HG03039 (cell line): ENCODE data around the gene KCNG1.

ENCODE experiments used
- ATAC-seq: cut with Tn5 transposase; IDR thresholded peaks from one replicate; pipeline ENCODE4 v1.9.1; 2021; ENCODE audit warnings: mild to moderate bottlenecking, moderate library complexity; ENCODE audit not compliant: unreplicated experiment

KCNG1 gene

DNA sequence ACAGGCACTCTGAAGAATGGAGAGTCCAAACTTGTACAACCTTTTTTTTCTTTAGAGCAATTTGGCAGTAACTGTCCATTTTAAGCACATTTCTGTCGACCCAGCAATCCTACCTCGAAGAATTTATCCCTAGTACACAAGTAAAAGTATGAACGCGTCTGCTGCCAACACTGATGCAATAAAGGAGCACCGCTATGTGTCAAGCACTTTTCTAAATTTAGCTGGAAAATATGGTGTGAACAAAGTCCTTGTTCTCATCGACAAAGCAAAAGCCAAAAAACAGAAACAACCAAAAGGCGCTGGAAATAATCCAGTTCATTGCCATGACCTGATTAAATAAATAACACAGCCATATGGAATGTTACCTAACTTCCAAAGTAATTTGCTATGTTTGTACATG is 65.6 kb downstream of the KCNG1 start:
- no peak for ATAC-seq

DNA sequence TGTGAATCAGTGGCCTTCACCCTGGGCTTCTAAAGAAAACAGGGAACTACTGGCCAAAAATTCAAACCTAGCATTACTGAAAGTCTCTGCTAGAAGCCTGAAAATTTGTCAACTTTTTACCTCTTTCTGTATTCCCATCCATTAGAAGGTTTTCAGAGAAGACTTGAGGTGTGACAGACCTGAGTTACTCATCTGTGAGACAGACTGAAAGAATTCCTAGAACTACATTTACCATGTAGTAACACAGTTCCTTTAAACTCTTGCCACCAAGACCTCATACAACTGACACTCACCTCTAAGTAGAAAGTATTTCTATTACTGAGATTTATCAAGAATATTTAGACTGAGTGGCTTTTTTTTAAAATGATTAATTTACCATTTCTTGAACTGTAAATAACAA is 69.1 kb downstream of the KCNG1 start:
- no peak for ATAC-seq
